ENCODE measurements around the gene PDE4D. TPM values are rescaled to one million over a fixed set of nuclear protein-coding genes. Genes with fewer than 3 reads are reported as not detected.
A peak's percentile ranks its signal among the peaks of the same experiment; 100 is the strongest.
"Not testable (repeated sequence)": the region's sequence is repeated elsewhere in the genome, so short reads cannot be mapped to it uniquely, and the experiment has no call there.

PDE4D gene
- total RNA-seq, 2 experiments from 2014 or later: 164 to 175 TPM

DNA sequence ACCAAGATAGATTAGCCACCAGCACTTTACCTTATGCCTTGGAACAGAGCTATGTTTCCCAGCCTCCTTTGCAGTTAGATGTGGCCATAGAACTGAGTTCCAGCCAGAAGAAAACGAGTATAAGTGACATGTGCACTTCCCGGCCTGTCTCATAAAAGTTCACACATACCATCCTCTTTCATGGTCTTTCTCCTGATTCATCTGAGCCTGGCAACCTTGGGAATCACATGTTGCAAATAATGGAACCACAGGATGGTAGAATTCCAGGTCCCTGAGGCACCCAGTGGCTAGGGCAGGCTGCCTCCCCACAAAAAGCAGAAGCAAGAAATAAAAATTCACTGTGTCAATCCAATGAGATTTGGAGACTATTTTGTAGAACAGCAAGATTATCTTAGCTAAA, 128.1 kb downstream of the PDE4D start:
- H3K36me3 ChIP-seq (ENCODE audit: insufficient read depth, low read length): no peaks in the 10 kb centered on the region
- H3K27ac ChIP-seq (ENCODE audit: low read depth in 1 of 2, low read length in 2 of 2): no peak overlapping the region
- peaks cover 8 to 22% of the 10 kb centered on the region in 2 experiments for H3K27me3 ChIP-seq (ENCODE audit: control insufficient read depth in 1 of 2, insufficient read depth in 2 of 2, low read length in 2 of 2)
- H3K4me1 ChIP-seq (ENCODE audit: insufficient read depth, low read length): peaks cover 7% of the 10 kb centered on the region
- Mint-ChIP-seq H3K27me3 (peaks cover 37% of the 10 kb centered on the region), H3K27ac (no peak overlapping the region), H3K9me3 (no peaks in the 10 kb centered on the region), H3K4me3 (no peak overlapping the region), H3K36me3 (ENCODE audit: low read depth) (no peaks in the 10 kb centered on the region), H3K4me1 (ENCODE audit: low read depth) (no peaks in the 10 kb centered on the region)
- CTCF ChIA-PET: no interaction called here
- ATAC-seq (ENCODE audit: poor library complexity) (no peak), DNase-seq (no peak)
- no peaks in the 10 kb centered on the region for H3K9me3 ChIP-seq (ENCODE audit: control insufficient read depth in 1 of 2, insufficient read depth in 1 of 2, low read length in 2 of 2)
- POLR2A ChIA-PET: no interaction called here
- H3K4me3 ChIP-seq (ENCODE audit: low read length): no peak overlapping the region
- intact Hi-C loops (cut with DNase I, micrococcal nuclease): no loop called here
- TF ChIP-seq, protein P1, sequence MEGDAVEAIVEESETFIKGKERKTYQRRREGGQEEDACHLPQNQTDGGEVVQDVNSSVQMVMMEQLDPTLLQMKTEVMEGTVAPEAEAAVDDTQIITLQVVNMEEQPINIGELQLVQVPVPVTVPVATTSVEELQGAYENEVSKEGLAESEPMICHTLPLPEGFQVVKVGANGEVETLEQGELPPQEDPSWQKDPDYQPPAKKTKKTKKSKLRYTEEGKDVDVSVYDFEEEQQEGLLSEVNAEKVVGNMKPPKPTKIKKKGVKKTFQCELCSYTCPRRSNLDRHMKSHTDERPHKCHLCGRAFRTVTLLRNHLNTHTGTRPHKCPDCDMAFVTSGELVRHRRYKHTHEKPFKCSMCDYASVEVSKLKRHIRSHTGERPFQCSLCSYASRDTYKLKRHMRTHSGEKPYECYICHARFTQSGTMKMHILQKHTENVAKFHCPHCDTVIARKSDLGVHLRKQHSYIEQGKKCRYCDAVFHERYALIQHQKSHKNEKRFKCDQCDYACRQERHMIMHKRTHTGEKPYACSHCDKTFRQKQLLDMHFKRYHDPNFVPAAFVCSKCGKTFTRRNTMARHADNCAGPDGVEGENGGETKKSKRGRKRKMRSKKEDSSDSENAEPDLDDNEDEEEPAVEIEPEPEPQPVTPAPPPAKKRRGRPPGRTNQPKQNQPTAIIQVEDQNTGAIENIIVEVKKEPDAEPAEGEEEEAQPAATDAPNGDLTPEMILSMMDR (IDR thresholded peaks at IDR 0.05): no peak

DNA sequence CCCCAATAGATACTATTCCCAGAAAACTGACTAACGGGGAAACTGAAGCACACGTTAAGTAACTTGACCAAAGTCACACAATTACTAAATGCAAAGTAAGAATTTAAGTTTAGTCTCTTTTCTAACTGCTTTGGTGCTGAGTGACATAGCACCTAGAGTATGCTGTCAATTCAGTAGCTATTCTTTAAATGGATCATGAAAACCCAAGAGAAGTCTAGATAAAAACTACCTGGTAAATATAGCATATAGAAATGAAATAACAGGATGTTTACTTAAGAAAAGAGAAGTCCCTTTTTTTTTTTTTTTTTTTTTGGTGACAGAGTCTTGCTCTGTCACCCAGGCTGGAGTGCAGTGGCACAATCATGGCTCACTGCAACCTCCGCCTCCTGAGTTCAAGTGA, 129.2 kb downstream of the PDE4D start:
- H3K4me3 Mint-ChIP-seq: no peak overlapping the region
- TF ChIP-seq, protein P1 (IDR thresholded peaks at IDR 0.05): no peak
- ATAC-seq (ENCODE audit: poor library complexity): peak; percentile 17
- CTCF ChIA-PET: no interaction called here
- no peak overlapping the region for H3K27ac Mint-ChIP-seq
- Histone ChIP-seq H3K9me3 (ENCODE audit: control insufficient read depth in 1 of 2, insufficient read depth in 1 of 2, low read length in 2 of 2) (no peaks in the 10 kb centered on the region), H3K4me3 (ENCODE audit: low read length) (no peak overlapping the region), H3K27ac (ENCODE audit: low read depth in 1 of 2, low read length in 2 of 2) (no peak overlapping the region), H3K4me1 (ENCODE audit: insufficient read depth, low read length) (peaks cover 7% of the 10 kb centered on the region), H3K36me3 (ENCODE audit: insufficient read depth, low read length) (no peaks in the 10 kb centered on the region), H3K27me3 (ENCODE audit: control insufficient read depth in 1 of 2, insufficient read depth in 2 of 2, low read length in 2 of 2) (peaks cover 8 to 22% of the 10 kb centered on the region in 2 experiments)
- DNase-seq: no peak
- POLR2A ChIA-PET: no interaction called here
- peaks cover 37% of the 10 kb centered on the region for H3K27me3 Mint-ChIP-seq
- H3K36me3 Mint-ChIP-seq (ENCODE audit: low read depth): no peaks in the 10 kb centered on the region
- intact Hi-C loops (cut with DNase I, micrococcal nuclease): no loop called here
- H3K9me3 Mint-ChIP-seq: no peaks in the 10 kb centered on the region
- no peaks in the 10 kb centered on the region for H3K4me1 Mint-ChIP-seq (ENCODE audit: low read depth)

DNA sequence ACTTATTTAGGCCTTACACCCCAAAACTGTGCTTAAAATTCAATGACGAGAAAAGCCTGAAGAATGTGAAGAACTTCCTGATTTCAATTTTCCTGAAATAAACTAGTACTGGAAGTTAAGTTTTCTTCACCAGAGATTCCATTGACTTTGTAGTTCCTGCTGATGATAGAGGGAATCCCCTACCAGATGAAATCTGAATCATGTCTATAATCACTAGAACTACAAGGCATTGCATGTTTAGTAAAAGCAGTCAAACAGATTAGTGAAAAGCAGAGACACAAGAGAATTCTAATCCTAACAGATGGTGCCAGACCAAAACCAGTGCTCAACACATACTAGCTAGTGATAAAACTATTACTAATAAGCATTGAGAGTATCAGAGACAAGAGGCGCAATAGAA, 130.0 kb downstream of the PDE4D start:
- Histone ChIP-seq H3K9me3 (ENCODE audit: control insufficient read depth in 1 of 2, insufficient read depth in 1 of 2, low read length in 2 of 2) (no peaks in the 10 kb centered on the region), H3K36me3 (ENCODE audit: insufficient read depth, low read length) (no peaks in the 10 kb centered on the region), H3K27me3 (ENCODE audit: control insufficient read depth in 1 of 2, insufficient read depth in 2 of 2, low read length in 2 of 2) (peaks cover 7 to 14% of the 10 kb centered on the region in 2 experiments), H3K4me3 (ENCODE audit: low read length) (no peak overlapping the region), H3K27ac (ENCODE audit: low read depth in 1 of 2, low read length in 2 of 2) (no peak overlapping the region), H3K4me1 (ENCODE audit: insufficient read depth, low read length) (peaks cover 6% of the 10 kb centered on the region)
- intact Hi-C loops (cut with DNase I, micrococcal nuclease): no loop called here
- Mint-ChIP-seq H3K36me3 (ENCODE audit: low read depth) (no peaks in the 10 kb centered on the region), H3K27ac (no peak overlapping the region), H3K4me1 (ENCODE audit: low read depth) (no peaks in the 10 kb centered on the region), H3K9me3 (no peaks in the 10 kb centered on the region), H3K27me3 (peaks cover 29% of the 10 kb centered on the region), H3K4me3 (no peak overlapping the region)
- CTCF ChIA-PET: no interaction called here
- TF ChIP-seq, protein P1 (IDR thresholded peaks at IDR 0.05): no peak
- DNase-seq (no peak), ATAC-seq (ENCODE audit: poor library complexity) (no peak)
- POLR2A ChIA-PET: no interaction called here

DNA sequence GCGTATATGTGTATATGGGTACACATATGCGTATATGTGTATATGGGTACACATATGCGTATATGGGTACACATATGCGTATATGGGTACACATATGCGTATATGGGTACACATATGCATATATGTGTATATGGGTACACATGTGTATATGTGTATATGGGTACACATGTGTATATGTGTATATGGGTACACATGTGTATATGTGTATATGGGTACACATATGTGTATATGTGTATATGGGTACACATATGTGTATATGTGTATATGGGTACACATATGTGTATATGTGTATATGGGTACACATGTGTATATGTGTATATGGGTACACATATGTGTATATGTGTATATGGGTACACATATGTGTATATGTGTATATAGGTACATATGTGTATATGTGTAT, 131.3 kb downstream of the PDE4D start:
- H3K4me3 Mint-ChIP-seq; H3K27ac Mint-ChIP-seq; H3K36me3 Mint-ChIP-seq (ENCODE audit: low read depth); ATAC-seq (ENCODE audit: poor library complexity); H3K9me3 Mint-ChIP-seq; H3K27ac ChIP-seq (ENCODE audit: low read depth in 1 of 2, low read length in 2 of 2); H3K9me3 ChIP-seq (ENCODE audit: control insufficient read depth in 1 of 2, insufficient read depth in 1 of 2, low read length in 2 of 2); H3K36me3 ChIP-seq (ENCODE audit: insufficient read depth, low read length); POLR2A ChIA-PET; CTCF ChIA-PET; intact Hi-C loops (cut with DNase I, micrococcal nuclease); H3K27me3 ChIP-seq (ENCODE audit: control insufficient read depth in 1 of 2, insufficient read depth in 2 of 2, low read length in 2 of 2); H3K4me1 Mint-ChIP-seq (ENCODE audit: low read depth); DNase-seq; H3K4me3 ChIP-seq (ENCODE audit: low read length); H3K4me1 ChIP-seq (ENCODE audit: insufficient read depth, low read length): not testable (repeated sequence)
- peaks cover 16% of the 10 kb centered on the region for H3K27me3 Mint-ChIP-seq
